GM13976 (cell line): ENCODE data around the gene BHLHA9.

Experiments used
- DNase-seq: peaks from one replicate; pipeline ENCODE4 v3.0.0; 2012; ENCODE audit warnings: low spot score
- CTCF ChIP-seq: IDR thresholded peaks from 2 replicates; pipeline ENCODE4 v1.5.1; 2012; ENCODE audit warnings: borderline replicate concordance, mild to moderate bottlenecking; ENCODE audit not compliant: insufficient read depth; ENCODE audit errors: extremely low read depth, missing control alignments, control extremely low read depth
- in situ Hi-C: fragments of 300-500 bp; cut with MboI; formaldehyde crosslinking; loops from one replicate; pipeline ENCODE4 v1.12.0; 2022; ENCODE audit warnings: low sequenced_read_pairs, mixed read lengths, inconsistent platforms; ENCODE audit not compliant: unreplicated experiment

Gene BHLHA9

GRCh38 chr17:1264196-1264595 is 6.0 kb upstream of the BHLHA9 start:
- TF ChIP-seq CTCF: no peak
- in situ Hi-C loops: no loop called here
- no peak for DNase-seq

- no peak for DNase-seq
- TF ChIP-seq CTCF: no peak
- in situ Hi-C loops: no loop called here
Observed at GRCh38 chr17:1267471-1267943, 2.7 kb upstream of the BHLHA9 start.

- no peak for TF ChIP-seq CTCF
- no peak for DNase-seq
- in situ Hi-C loops: loop anchor here (10.0 kb wide), 1 partner anchor 64 kb away; no protein-coding TSS in a partner anchor
Observed at GRCh38 chr17:1271030-1271423, 783 bp downstream of the BHLHA9 start.

- no peak for TF ChIP-seq CTCF
- in situ Hi-C loops: loop anchor here (10.0 kb wide), 1 partner anchor 63 kb away; no protein-coding TSS in a partner anchor
- DNase-seq: no peak
Observed at GRCh38 chr17:1271441-1271840, 1.2 kb downstream of the BHLHA9 start.

- in situ Hi-C loops: loop anchor here (10.0 kb wide), 1 partner anchor 62 kb away; no protein-coding TSS in a partner anchor
- DNase-seq: no peak
- TF ChIP-seq CTCF: no peak
Observed at GRCh38 chr17:1272701-1273100, 2.5 kb downstream of the BHLHA9 start.

GRCh38 chr17:1273492-1274244 is 3.4 kb downstream of the BHLHA9 start:
- no peak for TF ChIP-seq CTCF
- in situ Hi-C loops: loop anchor here (10.0 kb wide), 1 partner anchor 61 kb away; no protein-coding TSS in a partner anchor

GRCh38 chr17:1274245-1274608 is 4.0 kb downstream of the BHLHA9 start:
- in situ Hi-C loops: loop anchor here (10.0 kb wide), 1 partner anchor 61 kb away; no protein-coding TSS in a partner anchor
- DNase-seq: no peak
- TF ChIP-seq CTCF: no peak

More at GRCh38 chr17:1273492-1274244, 3.4 kb downstream of the BHLHA9 start:
- DNase-seq: no peak
